ENCODE measurements around the gene EML4. TPM values are rescaled to one million over a fixed set of nuclear protein-coding genes. Genes with fewer than 3 reads are reported as not detected.

The EML4 gene
- total RNA-seq, 1 experiment from 2014 or later, result 48.9 TPM

- no peak for DNase-seq (ENCODE audit: low read depth)
These were observed 135.0 kb downstream of the EML4 start for GRCh38 chr2:42304059-42304713.

GRCh38 chr2:42307180-42307579, 138.0 kb downstream of the EML4 start:
- no peak for DNase-seq (ENCODE audit: low read depth)

- DNase-seq (ENCODE audit: low read depth), result no peak
These were observed 140.2 kb downstream of the EML4 start for GRCh38 chr2:42309366-42309765.

GRCh38 chr2:42310007-42310515, 140.9 kb downstream of the EML4 start:
- no peak for DNase-seq (ENCODE audit: low read depth)

GRCh38 chr2:42312106-42312505, 143.0 kb downstream of the EML4 start:
- no peak for DNase-seq (ENCODE audit: low read depth)

DNA sequence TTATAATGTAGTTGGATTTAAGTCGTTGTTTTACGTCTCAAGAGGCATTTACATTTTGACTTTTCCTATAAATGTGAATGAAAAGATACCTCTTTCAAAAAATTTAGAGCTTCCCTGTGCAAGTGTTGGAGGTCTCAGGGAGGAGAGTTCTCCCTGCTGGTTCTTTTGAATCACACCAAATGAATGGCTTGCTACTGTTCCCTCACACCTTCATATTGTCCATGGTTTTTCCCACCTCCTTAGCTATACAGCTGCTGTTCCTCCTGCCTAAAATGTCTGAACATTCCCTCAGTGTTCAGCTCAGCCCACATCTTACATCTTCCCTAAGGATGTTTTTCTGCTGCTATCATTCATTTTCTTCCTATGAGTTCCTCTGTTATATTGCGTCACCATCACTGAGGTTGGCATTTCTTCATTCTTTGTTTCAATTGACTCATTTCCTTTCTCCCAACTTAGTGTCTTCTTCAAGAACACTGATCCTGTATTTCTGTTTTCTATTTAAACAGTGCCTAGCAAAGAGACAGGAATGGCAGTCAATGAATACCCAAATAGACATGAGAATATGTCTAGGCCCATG, 145.8 kb downstream of the EML4 start:
- DNase-seq (ENCODE audit: low read depth), result peak; percentile 89

DNA sequence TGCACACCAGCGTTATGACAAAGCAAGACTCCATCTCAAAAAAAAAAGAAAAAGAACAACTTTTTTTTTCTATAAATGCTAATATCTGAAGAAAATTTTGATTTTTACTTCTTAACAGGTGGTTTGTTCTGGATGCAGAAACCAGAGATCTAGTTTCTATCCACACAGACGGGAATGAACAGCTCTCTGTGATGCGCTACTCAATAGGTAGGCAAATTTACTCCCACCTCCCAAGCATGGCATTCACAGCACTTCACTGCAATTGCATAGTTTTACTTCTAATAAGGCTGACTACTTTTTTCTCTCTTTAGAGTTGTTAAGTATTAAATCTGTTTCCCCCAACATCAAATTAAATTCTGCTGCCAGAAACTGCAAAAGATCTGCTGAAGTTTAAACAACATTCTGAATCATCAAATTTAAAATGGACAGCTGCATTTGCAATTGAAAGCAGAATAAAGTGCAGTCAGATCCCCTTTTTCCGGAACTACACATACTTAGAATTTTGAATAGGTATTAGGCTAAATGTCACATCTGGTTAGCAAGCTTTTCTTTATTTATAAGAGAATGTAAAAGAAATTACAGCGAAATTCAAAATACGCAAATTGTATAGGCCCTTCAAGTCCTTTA, 146.8 kb downstream of the EML4 start:
- peak; percentile 48 for DNase-seq (ENCODE audit: low read depth)

- DNase-seq (ENCODE audit: low read depth), result no peak
These were observed 147.8 kb downstream of the EML4 start for GRCh38 chr2:42316910-42317309.

- DNase-seq (ENCODE audit: low read depth), result no peak
These were observed 148.3 kb downstream of the EML4 start for GRCh38 chr2:42317486-42317885.

DNA sequence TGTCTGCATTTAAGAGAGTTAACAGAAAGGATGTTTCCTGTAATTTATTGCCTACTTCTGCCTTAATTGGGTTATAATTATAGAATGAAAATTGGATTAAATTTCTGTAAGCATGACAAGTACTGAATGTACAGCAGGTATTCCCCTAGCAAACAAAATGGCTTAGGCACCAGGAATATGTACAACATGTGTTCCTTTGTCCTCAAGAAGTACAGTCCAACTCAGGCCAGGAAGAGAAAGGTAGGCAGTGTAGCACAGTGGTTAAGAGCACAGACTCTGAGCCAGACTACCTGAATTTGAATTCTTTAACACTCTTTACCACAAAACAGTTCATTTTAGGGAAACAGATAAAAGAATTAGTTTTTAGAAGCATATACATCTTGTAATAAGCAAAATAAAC, 148.8 kb downstream of the EML4 start:
- no peak for DNase-seq (ENCODE audit: low read depth)

GRCh38 chr2:42319265-42319664, 150.1 kb downstream of the EML4 start:
- no peak for DNase-seq (ENCODE audit: low read depth)

DNA sequence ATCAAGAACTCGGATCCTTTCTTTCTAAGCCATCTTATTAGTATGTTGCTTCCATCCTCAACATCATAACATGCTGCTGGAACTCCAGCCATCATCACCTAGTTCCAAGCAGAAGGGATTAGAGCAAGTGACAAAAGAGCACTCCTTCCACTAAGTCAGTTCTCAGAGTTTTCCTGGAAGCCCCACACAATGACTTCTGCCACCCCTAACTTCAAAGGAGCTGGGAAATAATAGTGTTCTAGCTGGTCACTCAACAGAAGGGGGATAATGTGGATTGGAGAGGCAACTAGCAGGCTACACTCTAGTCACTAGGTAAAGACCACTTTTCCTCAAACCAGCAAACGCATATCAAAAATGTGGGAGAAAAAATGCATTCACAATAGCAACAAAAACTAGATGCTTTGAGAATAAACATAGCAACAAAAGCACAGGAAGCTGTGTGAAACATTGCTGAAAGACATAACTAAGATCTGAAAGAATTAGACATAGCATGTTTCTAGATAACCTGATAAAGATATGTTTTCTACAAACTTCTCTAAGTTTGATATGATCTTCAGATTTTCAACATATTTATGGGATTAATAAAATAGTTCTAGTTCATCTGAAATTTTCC, 152.4 kb downstream of the EML4 start:
- DNase-seq (ENCODE audit: low read depth), result no peak

- DNase-seq (ENCODE audit: low read depth), result no peak
These were observed 155.1 kb downstream of the EML4 start for GRCh38 chr2:42324244-42324643.

DNA sequence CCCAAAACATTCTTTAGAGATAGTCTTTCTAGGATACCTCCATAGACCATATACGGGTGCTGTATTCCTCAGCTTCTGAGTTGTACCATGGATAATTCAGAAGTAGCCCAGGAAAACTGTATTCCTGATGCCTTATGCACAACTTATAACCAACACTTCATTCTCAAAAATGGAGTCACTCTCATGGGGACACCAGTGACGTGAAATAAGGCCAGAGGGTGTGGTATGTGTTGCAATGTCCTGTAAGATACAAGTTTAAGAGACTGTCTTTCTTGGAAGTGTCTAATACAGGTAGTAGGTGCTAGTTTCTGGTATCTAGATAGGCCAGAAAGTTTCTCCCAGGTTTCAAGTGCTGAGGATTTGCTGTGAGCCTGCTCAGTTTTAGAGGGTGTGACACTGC, 155.8 kb downstream of the EML4 start:
- DNase-seq (ENCODE audit: low read depth), result no peak

DNA sequence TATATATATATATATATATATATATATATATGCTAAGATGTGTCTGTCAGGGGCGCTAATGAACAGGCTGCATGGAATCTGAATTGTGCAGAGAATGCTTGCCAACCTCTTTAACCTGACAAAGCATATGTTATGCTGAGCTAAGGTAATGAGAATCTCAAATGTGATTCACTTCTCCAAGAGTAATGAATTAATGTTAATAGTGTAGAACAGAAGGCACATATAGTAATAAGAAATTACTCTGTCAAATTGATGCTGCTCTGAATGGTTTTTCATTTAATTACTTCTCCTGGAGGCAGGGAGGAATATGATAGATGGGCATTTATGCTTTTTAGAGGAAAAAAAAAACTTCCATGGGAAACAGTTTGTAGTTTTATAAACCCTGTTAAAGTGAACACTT, 156.5 kb downstream of the EML4 start:
- DNase-seq (ENCODE audit: low read depth), result no peak

DNA sequence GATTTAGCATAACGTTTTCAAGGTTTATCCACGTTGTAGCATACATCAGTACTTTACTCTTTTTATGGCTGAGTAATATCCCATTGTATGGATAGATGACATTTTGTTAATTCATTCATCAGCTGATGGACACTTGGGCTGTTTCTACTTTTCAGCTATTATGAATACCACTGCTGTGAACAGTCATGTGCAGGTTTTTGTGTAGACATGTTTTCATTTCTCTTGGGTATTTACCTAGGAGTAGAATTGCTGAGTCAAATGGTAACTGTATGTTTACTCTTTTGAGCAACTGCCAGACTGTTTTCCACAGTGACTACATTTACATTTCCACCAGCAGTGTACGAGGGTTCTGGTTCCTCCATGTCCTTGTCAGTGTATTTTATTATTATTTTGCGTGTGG, 158.0 kb downstream of the EML4 start:
- DNase-seq (ENCODE audit: low read depth), result no peak

DNA sequence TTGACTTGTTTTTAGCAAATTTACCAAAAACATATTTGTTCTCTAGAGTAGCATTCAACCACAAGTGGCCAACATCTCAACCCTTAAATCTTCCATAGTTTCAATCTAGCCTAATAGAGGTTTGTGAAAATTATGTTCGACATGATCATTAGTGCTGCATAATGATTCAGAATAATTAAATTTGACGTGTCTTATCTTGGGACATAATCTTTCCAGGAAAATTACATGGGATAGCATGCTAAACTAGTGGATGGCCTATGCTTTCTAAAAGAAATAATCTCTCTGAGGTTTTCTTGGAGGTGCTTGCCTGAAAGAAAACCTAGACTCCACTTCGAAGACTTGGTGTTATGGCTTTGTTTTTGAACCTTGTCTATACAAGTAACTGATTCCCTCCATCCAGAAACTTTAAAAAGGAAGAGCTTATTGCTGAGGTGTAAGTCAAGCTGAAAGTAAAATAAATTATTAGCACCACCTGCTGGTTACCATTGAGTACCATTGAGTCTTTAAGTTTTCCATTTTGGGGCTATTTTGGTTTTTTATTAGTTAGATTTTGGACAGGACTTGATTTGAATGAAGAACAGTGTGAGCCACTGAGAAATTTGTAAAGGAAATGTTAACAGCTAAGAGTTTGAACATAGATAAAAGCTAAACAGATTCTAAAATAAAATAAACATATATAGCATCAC, 159.1 kb downstream of the EML4 start:
- peak; percentile 32 for DNase-seq (ENCODE audit: low read depth)

DNA sequence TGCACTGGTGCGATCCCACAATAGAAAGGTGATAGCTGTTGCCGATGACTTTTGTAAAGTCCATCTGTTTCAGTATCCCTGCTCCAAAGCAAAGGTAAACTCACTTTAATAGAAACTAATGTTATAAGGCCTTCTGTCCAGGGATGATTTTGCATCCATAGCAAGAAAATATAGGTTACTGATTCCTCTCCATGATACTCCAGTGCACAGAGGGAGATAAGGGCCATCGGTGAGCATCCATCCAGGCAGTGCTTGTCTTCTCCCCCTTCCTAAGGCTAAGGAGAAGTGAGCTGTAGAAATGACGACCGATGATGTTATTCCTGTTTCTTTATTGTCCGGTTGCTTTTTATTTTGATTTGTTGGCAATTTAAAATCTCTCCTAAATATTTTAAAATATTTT, 159.8 kb downstream of the EML4 start:
- DNase-seq (ENCODE audit: low read depth), result no peak

GRCh38 chr2:42329736-42330135, 160.6 kb downstream of the EML4 start:
- DNase-seq (ENCODE audit: low read depth), result no peak

GRCh38 chr2:42331569-42332284, 162.6 kb downstream of the EML4 start:
- no peak for DNase-seq (ENCODE audit: low read depth)

- DNase-seq (ENCODE audit: low read depth), result no peak
These were observed 163.4 kb downstream of the EML4 start for GRCh38 chr2:42332575-42332974.
